Peyer's patch (tissue), 4 donors: ENCODE data around the gene DLGAP1.

Experiments
- POLR2A ChIP-seq, 2 donors: fragments of 450-650 bp; IDR thresholded peaks; one replicate each; pipeline ENCODE4 v1.5.1; 2017; ENCODE audit warnings: antibody characterized with exemption in 2 of 2, mild to moderate bottlenecking in 2 of 2, moderate library complexity in 2 of 2
- TF ChIP-seq, protein P1 (sequence below), 6 experiments: fragments of 450-650 bp in 4 of 6; fragments of 200-600 bp in 2 of 6; sonication (generic) in 1 of 6; IDR thresholded peaks; one replicate each; pipeline ENCODE4 v1.5.1; 2017 to 2019; ENCODE audit warnings: antibody characterized with exemption in 6 of 6, mild to moderate bottlenecking in 3 of 6, moderate library complexity in 1 of 6

DNA sequence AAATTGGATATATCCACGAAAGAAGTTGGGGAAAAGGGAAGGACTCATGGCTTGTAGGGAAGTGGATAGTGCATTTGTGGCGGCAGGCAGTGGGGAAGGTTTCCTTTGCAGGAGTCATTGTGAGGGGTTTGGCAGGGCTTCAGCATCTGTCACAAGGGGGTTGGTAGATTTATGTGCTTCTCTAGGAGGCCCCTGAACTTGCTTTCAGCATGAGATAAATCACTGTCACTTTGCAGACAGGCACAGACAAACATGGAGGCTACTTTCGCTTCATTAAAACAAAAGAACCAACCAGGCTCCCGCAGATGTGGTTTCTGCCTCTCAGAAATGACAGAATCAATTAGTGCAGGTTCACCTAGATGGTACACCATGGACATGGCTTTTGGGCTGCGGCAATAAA, 664.4 kb downstream of the DLGAP1 start:
- TF ChIP-seq, protein P1, sequence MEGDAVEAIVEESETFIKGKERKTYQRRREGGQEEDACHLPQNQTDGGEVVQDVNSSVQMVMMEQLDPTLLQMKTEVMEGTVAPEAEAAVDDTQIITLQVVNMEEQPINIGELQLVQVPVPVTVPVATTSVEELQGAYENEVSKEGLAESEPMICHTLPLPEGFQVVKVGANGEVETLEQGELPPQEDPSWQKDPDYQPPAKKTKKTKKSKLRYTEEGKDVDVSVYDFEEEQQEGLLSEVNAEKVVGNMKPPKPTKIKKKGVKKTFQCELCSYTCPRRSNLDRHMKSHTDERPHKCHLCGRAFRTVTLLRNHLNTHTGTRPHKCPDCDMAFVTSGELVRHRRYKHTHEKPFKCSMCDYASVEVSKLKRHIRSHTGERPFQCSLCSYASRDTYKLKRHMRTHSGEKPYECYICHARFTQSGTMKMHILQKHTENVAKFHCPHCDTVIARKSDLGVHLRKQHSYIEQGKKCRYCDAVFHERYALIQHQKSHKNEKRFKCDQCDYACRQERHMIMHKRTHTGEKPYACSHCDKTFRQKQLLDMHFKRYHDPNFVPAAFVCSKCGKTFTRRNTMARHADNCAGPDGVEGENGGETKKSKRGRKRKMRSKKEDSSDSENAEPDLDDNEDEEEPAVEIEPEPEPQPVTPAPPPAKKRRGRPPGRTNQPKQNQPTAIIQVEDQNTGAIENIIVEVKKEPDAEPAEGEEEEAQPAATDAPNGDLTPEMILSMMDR (IDR thresholded peaks at IDR 0.05): no peak
- TF ChIP-seq POLR2A (IDR thresholded peaks at IDR 0.05): no peak
